Measurements from ENCODE around the gene MRPS31.
A peak's percentile ranks its signal among the peaks of the same experiment; 100 is the strongest.

The MRPS31 gene

DNA sequence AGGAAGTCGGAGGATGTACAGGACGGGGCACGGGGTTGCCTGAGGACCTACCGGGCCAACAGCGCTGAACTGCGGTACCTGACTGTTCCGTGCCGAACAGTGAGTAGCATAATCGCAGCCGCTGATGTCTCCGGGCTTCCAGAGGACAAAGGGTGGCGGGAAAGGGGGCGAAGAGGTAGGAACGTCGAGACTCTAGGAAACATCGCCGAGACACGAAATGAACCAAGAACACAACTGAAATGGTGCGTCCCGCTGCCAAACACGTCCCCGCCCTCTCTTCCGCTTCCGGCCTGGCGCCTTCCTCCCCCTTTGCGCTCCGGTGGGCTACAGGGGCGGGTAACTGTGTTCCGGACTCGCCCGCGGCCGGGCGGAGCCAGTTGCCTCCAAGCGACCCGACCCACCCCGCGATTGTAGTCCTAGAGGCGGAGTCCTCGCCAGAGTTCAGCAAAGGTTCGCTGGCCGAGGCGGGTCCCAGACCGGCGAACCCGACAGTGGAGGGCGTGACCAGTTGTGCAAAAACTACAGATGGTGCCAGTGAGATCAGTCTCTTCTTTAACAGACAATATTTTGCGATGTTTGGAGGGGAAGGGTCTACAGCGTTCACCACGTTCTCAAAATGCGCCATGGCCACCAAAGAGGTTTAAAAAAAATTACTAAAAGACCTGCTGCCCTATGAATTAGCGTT lies at the start of gene MRPS31:
TSS of gene MRPS31 (minus strand) at position 257 of the 685 bp plus-strand sequence. CDS start at position 203, 54 bp downstream.
- DNase-seq, result peak; percentile 96

- no peak for DNase-seq
Observed at GRCh38 chr13:40819797-40820315, 48.9 kb upstream of the MRPS31 start.

- DNase-seq, result no peak
Observed at GRCh38 chr13:40818926-40819325, 47.9 kb upstream of the MRPS31 start.

GRCh38 chr13:40814803-40815202 lies 43.8 kb upstream of the MRPS31 start:
- DNase-seq, result no peak

DNA sequence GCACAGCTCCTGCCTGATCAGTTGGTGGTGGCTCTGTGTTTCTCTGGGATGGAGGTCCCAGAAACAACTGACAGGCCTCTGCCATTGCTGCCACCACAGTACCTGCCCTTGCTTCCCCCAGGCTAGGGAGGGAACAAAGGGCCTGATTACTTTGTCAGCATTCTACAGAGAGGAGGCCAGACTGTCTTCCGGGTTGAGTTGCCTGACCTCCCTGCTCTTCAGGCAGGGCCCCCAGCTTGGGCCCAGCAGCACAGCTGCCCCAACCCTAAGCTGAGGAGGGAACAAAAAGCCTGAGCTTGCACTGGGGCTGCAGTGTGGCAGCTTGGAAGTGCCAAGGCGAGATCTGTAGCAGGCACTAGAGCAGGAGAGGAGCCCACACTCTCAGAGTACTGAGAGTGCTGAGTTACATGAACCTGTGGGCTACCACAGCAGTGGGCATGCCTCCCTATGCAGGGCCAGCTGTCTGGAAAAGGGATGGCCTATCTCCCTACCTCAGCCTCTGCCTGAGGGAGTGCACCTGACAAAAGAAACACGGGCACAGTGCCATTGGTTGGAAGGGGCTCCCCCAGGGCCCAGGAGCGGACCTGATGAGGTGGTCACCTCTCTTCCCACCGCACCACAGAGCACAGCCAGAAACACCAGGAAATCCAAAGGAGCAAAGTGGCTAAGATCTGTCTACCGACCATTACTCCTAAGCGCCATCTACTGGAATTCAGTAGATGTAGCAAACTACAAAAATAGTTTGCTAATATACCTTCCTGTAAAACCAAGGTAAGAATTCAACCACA lies 42.9 kb upstream of the MRPS31 start:
- no peak for DNase-seq

GRCh38 chr13:40812724-40813445 lies 41.9 kb upstream of the MRPS31 start:
- DNase-seq, result no peak

DNA sequence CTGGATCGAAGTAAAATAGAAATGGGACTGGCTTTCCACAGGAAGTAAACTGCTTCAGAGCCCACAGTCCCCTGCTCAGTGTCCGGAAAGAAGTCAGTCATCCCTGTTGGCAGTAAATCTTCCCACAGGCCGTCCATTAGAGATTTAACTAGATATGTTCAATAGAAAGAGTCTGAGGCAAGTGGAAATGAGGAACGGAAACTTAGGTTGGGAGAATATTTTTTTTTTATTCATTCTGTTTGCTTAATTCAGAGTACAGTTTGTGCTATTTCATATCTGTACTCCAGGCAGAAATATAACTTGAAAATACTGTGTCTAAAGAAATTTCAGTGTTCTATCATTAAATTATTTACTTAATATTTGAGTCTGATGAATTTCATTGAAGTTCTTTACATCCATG lies 41.1 kb upstream of the MRPS31 start:
- DNase-seq, result no peak

GRCh38 chr13:40809471-40809870 lies 38.5 kb upstream of the MRPS31 start:
- DNase-seq, result no peak

- no peak for DNase-seq
Observed at GRCh38 chr13:40806241-40806640, 35.3 kb upstream of the MRPS31 start.

DNA sequence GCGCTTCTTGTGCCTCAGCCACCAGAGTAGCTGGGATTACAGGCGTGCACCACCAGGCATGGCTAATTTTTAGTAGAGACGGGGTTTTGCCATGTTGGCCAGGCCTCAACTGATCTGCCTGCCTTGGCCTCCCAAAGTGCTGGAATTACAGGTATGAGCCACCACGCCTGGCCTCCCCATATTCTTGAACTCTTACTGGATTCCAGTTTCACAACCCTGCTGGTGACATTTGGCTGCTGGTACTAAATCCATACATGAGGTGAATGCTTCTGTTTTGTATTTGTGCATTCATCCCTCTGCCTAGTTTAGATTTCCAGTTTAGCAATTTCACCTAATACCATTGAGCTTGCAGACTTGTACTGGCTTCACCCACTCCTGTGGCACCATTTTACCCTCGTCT lies 32.3 kb upstream of the MRPS31 start:
- no peak for DNase-seq

DNA sequence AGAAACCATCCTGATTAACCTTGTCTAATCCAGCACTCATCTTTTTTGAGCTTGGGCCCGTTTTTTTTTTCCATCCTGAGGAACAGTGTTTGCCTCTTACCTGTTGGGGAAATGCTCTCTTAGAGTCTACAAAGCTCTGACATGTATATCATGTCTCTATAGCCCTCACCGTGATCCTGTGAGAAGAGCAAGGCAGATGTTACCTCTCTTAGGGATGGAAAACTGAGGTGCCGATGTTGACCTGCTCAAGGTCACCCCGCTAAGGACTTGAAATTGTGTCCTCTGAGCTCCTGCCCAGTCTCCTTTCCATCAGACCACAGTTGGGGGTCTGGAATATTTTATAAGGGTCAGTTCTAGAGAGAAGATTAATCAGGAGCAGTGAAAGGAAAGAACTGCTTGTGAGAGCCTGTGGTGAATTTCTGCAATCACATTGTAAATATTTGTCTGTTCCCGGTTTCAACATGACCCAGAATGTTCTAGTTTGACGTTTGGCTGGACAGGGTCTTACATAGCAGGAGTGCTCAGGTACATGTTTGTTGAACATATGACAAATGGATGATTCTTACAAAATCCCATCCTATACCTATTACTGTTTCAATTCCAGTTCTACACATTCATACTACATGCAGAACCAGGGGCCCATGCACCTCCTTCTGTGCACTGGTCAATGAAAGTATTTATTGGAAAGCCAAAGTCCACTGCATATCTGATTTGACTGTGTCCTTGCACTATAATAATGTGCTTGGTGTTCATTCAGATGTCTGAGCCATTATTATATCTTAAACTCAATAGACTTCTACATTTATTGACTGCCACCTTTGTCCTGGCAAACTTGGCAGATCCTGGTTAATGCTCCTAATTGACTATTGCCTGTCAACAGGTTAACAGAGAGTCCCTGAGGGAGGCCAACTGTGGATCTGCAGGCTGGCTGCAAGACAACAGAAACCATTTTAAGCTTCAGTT lies 30.5 kb upstream of the MRPS31 start:
- DNase-seq, result no peak

GRCh38 chr13:40800559-40800958 lies 29.6 kb upstream of the MRPS31 start:
- DNase-seq, result no peak

DNA sequence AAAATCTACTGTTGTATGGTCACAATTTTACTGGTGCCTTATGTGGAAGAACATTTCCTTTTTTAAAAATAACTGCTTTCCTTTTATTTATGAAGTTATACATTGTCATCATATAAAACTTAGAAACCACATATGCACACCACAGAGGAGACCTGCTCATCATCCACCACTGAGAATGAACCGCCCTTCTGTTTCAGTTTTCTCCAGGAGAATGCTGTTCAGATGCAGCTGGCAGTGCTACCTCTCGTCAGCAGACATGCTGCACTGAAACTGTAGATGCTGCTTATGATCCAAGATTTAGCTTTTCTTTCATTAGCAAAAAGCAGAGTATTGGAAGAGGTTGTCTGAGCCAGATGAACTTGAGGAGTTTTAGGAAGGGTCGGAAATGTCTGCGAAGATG lies 28.5 kb upstream of the MRPS31 start:
- DNase-seq, result no peak

DNA sequence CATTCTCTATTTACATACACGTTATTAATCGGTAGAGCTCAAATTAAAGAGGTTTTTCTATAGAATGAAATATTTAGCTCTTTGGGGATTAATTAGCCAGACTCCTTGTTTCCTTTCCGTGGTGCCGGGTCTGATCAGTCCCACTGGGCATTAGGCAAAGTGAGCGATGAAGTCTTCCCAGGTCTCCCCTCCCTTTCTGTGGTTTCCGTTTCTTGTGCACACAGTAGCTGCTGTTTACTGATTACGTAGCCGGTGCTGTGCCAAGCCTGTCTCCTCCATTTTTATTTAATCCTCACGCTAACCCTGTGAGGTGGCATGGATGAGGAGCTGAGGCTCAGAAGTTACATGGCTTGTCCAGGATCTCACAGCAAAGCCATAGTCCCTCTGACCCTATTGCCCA lies 27.4 kb upstream of the MRPS31 start:
- no peak for DNase-seq

DNA sequence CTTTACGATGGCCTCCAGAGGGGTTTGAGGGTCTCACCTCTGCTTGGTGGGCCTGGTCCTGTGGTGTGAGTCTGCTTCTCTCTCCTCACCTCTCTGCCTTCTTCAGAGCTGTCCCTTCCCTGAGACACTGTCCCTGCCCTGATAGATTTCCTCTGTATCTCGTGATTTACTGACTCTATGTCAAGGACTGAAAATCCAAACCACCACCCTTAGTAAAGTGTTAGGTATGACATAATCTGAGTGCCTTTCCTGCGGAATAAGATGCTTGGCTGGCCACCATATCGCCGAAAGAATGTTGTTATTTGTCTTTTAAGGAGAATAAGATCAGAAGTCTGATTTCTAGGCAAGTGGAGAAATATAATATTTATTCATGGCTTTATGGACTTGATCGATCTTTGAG lies 25.7 kb upstream of the MRPS31 start:
- DNase-seq, result no peak

GRCh38 chr13:40794414-40795368 lies 23.7 kb upstream of the MRPS31 start:
- no peak for DNase-seq

- DNase-seq, result no peak
Observed at GRCh38 chr13:40793339-40793738, 22.3 kb upstream of the MRPS31 start.

- no peak for DNase-seq
Observed at GRCh38 chr13:40792284-40793051, 21.5 kb upstream of the MRPS31 start.

- no peak for DNase-seq
Observed at GRCh38 chr13:40790154-40790616, 19.2 kb upstream of the MRPS31 start.
